Tibial nerve (tissue), 4 donors: Measurements from ENCODE around the gene USP35. TPM values are rescaled to one million over a fixed set of nuclear protein-coding genes. Genes with fewer than 3 reads are reported as not detected.

Experiments used
- DNase-seq, 2 donors: peaks; one replicate each; pipeline ENCODE4 v3.0.0-alpha.2; 2019; ENCODE audit warnings: low spot score in 2 of 2
- H3K27ac ChIP-seq, 4 donors: fragments of 200-600 bp; sonication (generic) in 3 of 4; one replicate each; pipeline ENCODE4 v1.5.1; 2017 to 2019; ENCODE audit warnings: mild to moderate bottlenecking in 1 of 4
- H3K27me3 ChIP-seq, 2 donors: fragments of 200-600 bp; sonication (generic) in 1 of 2; one replicate each; pipeline versions ENCODE4 v1.5.1 to v1.6.0; 2017 to 2019
- H3K36me3 ChIP-seq, 3 donors: fragments of 200-600 bp; sonication (generic); one replicate each; pipeline ENCODE4 v1.5.1; 2018 to 2019
- H3K4me1 ChIP-seq, 4 donors: fragments of 200-600 bp; sonication (generic) in 3 of 4; one replicate each; pipeline ENCODE4 v1.5.1; 2017 to 2019
- H3K4me3 ChIP-seq, 4 donors: fragments of 200-600 bp; sonication (generic) in 3 of 4; one replicate each; pipeline ENCODE4 v1.5.1; 2017 to 2019; ENCODE audit warnings: mild to moderate bottlenecking in 1 of 4, moderate library complexity in 1 of 4
- H3K9me3 ChIP-seq, 4 donors: fragments of 200-600 bp; sonication (generic) in 3 of 4; one replicate each; pipeline ENCODE4 v1.5.1; 2017 to 2019
- EP300 ChIP-seq, 2 donors: sonication (generic); formaldehyde crosslinking; IDR thresholded peaks; one replicate each; pipeline ENCODE4 v1.6.1; 2017; ENCODE audit warnings: antibody characterized with exemption in 2 of 2, mild to moderate bottlenecking in 1 of 2
- POLR2A ChIP-seq, 2 donors: fragments of 450-650 bp; IDR thresholded peaks; one replicate each; pipeline ENCODE4 v1.6.1; 2017; ENCODE audit warnings: antibody characterized with exemption in 2 of 2, mild to moderate bottlenecking in 2 of 2, moderate library complexity in 2 of 2
- WGBS, 2 donors: methylation state at CpG; one replicate each; pipeline ENCODE4 v1.1.5; 2018; 5-methylcytosine and 5-hydroxymethylcytosine counted together
- total RNA-seq, 4 donors: library from RNA; depleted of rRNA; stranded (reverse); fragments of >200 nt; gene quantifications; one replicate each; pipeline ENCODE4 v1.1.0, GENCODE V29; 2016
- TF ChIP-seq, protein P1 (sequence below), 5 experiments: fragments of 200-600 bp in 3 of 5; fragments of 450-650 bp in 2 of 5; sonication (generic) in 3 of 5; IDR thresholded peaks; one replicate each; pipeline ENCODE4 v1.5.1; 2016 to 2019; ENCODE audit warnings: antibody characterized with exemption in 5 of 5, mild to moderate bottlenecking in 3 of 5, moderate library complexity in 2 of 5

Gene USP35
- total RNA-seq, 4 donors from 2014 or later, result 10.9 to 23.1 (median 12.6) TPM

DNA sequence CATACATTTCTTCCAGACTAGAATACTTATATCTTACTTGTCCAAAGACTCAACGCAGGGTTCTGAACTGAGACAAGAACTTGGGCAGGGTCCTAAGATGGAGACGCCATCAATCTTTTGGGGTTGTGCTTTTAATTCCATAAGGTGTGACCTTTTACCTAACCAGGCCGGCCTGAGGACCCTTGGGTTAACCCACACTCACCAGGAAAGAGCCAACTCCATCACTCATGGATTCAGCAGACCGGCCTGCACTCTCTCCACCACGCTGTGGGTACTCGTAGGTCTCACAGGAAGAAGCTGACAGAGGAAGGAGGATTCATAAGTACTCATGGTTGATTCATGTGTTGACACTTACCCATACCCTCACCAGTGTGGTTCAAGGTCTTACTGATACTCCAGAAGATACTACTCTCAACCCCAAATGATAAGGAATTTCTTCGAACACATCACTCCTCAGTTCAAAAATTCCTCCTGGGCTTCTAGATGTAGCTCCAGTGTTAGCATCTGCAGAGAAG, 36.2 kb downstream of the USP35 start:
- Histone ChIP-seq H3K27ac (no peak overlapping the region), H3K4me3 (no peak overlapping the region), H3K9me3 (no peaks in the 10 kb centered on the region), H3K4me1 (peaks cover 0 to 9% (median under 1%) of the 10 kb centered on the region in 4 donors), H3K36me3 (peaks cover 0 to 64% (median 8%) of the 10 kb centered on the region in 3 donors), H3K27me3 (no peaks in the 10 kb centered on the region)
- no peak for DNase-seq
- TF ChIP-seq EP300 (IDR thresholded peaks at IDR 0.05) (no peak), POLR2A (IDR thresholded peaks at IDR 0.05) (no peak)
- TF ChIP-seq, protein P1, sequence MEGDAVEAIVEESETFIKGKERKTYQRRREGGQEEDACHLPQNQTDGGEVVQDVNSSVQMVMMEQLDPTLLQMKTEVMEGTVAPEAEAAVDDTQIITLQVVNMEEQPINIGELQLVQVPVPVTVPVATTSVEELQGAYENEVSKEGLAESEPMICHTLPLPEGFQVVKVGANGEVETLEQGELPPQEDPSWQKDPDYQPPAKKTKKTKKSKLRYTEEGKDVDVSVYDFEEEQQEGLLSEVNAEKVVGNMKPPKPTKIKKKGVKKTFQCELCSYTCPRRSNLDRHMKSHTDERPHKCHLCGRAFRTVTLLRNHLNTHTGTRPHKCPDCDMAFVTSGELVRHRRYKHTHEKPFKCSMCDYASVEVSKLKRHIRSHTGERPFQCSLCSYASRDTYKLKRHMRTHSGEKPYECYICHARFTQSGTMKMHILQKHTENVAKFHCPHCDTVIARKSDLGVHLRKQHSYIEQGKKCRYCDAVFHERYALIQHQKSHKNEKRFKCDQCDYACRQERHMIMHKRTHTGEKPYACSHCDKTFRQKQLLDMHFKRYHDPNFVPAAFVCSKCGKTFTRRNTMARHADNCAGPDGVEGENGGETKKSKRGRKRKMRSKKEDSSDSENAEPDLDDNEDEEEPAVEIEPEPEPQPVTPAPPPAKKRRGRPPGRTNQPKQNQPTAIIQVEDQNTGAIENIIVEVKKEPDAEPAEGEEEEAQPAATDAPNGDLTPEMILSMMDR (IDR thresholded peaks at IDR 0.05), result no peak
- 90 to 98% methylated on average over 7 of the region's 7 CpGs for WGBS, 2 donors

DNA sequence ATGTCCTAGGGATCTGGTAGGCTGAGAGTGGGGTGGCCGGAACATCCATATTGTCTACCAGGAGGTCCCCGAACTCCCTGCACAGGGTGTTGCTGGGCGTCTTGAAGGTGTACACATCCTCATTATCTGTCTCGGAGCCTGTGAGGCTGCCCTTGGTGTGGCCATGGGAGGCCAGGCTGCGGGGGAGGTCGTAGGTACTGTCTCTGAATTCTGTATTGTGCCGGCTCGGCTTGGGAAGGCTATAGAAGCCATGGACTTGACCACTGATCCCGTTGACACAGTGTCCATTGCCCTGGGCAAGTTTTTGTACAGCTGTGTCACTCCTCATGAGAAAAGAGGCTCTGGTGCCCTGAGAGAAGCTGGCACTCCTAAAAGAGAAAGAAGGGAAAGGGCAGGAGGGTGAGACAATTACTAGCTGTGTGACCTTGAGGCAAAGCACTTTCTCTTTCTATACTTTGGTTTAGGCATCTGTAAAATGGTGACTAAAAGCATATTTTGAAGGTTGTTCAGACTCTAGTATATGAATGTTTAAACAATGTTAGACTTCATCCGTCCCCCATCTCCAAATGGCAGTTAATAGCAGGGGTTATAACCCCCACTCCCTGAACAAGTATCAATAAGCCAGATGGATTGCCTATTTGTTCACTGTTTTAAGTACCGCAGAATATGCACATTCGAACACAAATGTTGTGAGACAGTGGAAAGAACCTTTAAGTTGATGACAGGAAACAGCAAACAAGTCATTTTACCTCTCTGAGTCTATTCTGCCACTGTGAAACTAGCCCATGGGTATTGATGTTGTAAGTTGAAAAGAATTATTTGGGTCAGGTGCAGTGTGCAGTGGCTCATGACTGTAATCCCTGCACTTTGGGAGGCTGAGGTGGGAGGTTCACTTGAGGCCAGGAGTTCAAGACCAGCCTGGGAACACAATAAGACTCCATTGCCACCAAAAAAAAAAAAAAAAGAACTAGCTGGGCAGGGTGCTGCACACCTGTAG, 38.3 kb downstream of the USP35 start:
- no peaks in the 10 kb centered on the region for H3K27me3 ChIP-seq
- 77 to 84% methylated on average over 11 to 12 of the region's 12 CpGs for WGBS, 2 donors
- H3K36me3 ChIP-seq, result peaks cover 0 to 44% (median 8%) of the 10 kb centered on the region in 3 donors
- no peak overlapping the region for H3K4me3 ChIP-seq
- peaks cover 0 to 14% (median 4%) of the 10 kb centered on the region in 4 donors for H3K4me1 ChIP-seq
- H3K27ac ChIP-seq, result no peak overlapping the region
- no peak for DNase-seq
- TF ChIP-seq EP300 (IDR thresholded peaks at IDR 0.05), result no peak
- TF ChIP-seq, protein P1 (IDR thresholded peaks at IDR 0.05), result no peak
- TF ChIP-seq POLR2A (IDR thresholded peaks at IDR 0.05), result no peak
- H3K9me3 ChIP-seq, result no peaks in the 10 kb centered on the region

DNA sequence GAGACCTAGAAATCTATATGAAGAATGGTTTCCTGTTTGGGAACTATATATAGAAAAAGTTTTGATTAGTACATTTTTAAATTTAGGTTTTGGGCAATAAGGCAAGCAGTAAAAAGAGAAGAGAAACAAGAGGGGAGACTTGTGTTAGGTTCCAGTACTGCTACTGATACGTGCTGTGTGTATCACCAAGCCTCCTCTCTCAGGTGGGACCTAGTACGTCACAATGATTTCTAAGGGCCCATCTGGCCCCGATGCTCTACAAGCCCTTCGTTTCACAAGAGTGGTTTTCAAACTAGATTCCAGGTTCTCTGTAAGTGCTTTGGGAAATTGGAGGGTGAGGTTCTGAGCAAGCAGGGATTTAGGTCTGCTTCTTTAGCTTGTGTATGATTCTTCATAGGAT, 39.2 kb downstream of the USP35 start:
- Histone ChIP-seq H3K27me3 (no peaks in the 10 kb centered on the region), H3K4me3 (no peak overlapping the region), H3K27ac (no peak overlapping the region), H3K36me3 (peaks cover 0 to 36% (median 3%) of the 10 kb centered on the region in 3 donors), H3K4me1 (peaks cover 0 to 20% (median 4%) of the 10 kb centered on the region in 4 donors), H3K9me3 (no peaks in the 10 kb centered on the region)
- no peak for DNase-seq
- WGBS, 2 donors, result 82 to 85% methylated on average over 4 of the region's 4 CpGs
- TF ChIP-seq, protein P1 (IDR thresholded peaks at IDR 0.05), result no peak
- TF ChIP-seq EP300 (IDR thresholded peaks at IDR 0.05) (no peak), POLR2A (IDR thresholded peaks at IDR 0.05) (no peak)

DNA sequence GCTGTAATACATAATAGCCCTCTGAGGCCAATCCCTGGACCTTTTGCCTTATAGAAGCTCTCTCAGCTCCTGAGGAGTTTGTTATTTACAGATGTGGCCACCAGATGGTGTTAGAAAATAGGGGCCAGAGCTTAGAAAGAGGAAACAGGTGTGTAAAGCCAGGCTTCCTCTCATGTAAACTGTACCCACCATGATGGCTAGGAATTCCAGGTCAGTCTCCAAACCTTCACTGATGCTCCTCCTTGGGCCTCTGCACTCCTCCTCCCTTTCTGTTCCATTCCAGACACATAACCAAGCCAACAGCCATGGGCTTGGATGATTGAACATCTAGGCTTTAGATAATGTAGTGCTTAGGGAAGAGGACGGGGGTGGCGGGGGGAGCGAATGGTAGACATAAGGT, 39.7 kb downstream of the USP35 start:
- 91 to 92% methylated on average over 3 of the region's 3 CpGs for WGBS, 2 donors
- Histone ChIP-seq H3K27me3 (no peaks in the 10 kb centered on the region), H3K4me3 (no peak overlapping the region), H3K9me3 (no peaks in the 10 kb centered on the region), H3K27ac (no peak overlapping the region), H3K4me1 (peaks cover 0 to 20% (median 4%) of the 10 kb centered on the region in 4 donors), H3K36me3 (peaks cover 0 to 30% (median 0%) of the 10 kb centered on the region in 3 donors)
- DNase-seq, result peak in 1 of 2 donors; percentile 63
- TF ChIP-seq EP300 (IDR thresholded peaks at IDR 0.05) (peak in 1 of 2 donors; percentile 32), POLR2A (IDR thresholded peaks at IDR 0.05) (no peak)
- TF ChIP-seq, protein P1 (IDR thresholded peaks at IDR 0.05), result peak; percentile 24 to 80 (median 46)

DNA sequence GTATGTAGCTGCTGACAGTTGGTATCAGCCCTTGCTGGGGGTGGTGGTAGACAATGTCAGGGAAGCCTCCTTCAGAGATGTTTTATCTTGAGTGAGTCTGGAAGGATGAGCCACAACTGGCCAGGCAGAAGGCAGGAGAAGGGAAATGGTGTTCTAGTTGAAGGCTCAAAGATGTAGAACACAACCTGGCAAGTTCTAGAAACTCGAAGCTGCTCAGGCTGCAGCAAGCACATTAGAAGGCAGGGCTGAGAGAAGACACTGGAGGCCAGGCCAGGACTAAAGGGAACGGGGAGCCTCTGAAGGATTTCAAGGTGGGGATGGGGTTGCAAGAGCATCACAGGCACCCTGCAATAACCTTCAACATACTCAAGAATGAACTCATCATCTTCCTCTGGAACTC, 40.4 kb downstream of the USP35 start:
- DNase-seq, result no peak
- Histone ChIP-seq H3K4me1 (peaks cover 0 to 20% (median 4%) of the 10 kb centered on the region in 4 donors), H3K9me3 (no peaks in the 10 kb centered on the region), H3K36me3 (peaks cover 0 to 24% (median 0%) of the 10 kb centered on the region in 3 donors), H3K27me3 (no peaks in the 10 kb centered on the region), H3K4me3 (no peak overlapping the region), H3K27ac (no peak overlapping the region)
- TF ChIP-seq EP300 (IDR thresholded peaks at IDR 0.05) (no peak), POLR2A (IDR thresholded peaks at IDR 0.05) (no peak)
- TF ChIP-seq, protein P1 (IDR thresholded peaks at IDR 0.05), result no peak
- 83 to 85% methylated on average over 2 of the region's 2 CpGs for WGBS, 2 donors
